OCI-LY3 (cell line): ENCODE measurements around the gene NSL1.

Experiments used
- CTCF ChIP-seq: fragments of 200-600, 300-600 bp; sonication (generic); IDR thresholded peaks from 2 replicates; pipeline ENCODE4 v1.5.1; 2014; ENCODE audit warnings: antibody characterized with exemption, low read length, low read depth
- EZH2phosphoT487 ChIP-seq: fragments of 200-600 bp; shearing (Covaris generic); IDR thresholded peaks from 2 replicates; pipeline ENCODE4 v1.6.1; 2018; ENCODE audit warnings: antibody characterized with exemption, mixed run types, low read depth

DNA sequence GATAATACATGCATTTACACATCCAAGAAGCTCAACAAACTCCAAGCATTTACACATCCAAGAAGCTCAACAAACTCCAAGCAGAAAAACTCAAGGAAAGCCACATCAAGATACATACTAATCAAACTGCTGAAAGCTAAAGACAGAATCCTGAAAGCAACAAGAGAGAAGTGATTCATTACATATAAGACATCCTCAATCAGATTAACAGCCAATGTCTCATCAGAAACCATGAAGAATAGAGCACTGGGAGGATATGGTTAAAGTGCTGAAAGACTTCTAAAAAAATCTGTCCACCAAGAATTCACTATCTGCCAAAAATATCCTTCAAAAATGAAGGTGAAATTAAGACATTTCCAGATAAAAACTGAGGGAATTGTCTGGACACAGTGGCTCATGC lies 46.3 kb downstream of the NSL1 start:
- no peak for TF ChIP-seq EZH2phosphoT487
- no peak for TF ChIP-seq CTCF
